HepG2 (cell line): ENCODE results near the gene CES2.

ENCODE experiments used
- CHD2 ChIP-seq: IDR thresholded peaks from 2 replicates; pipeline ENCODE4 v1.6.1; 2011; ENCODE audit warnings: low read depth, low read length, improper control_type of control experiment
- HNRNPLL ChIP-seq: fragments of 200-400 bp; formaldehyde crosslinking; IDR thresholded peaks from 2 replicates; pipeline ENCODE4 v1.6.1; 2017; ENCODE audit warnings: mild to moderate bottlenecking, low read depth, low read length; ENCODE audit not compliant: poor library complexity, severe bottlenecking
- HOXA9 ChIP-seq: sonication (generic); formaldehyde crosslinking; IDR thresholded peaks from 2 replicates; pipeline ENCODE4 v1.8.1; 2022; ENCODE audit warnings: missing genetic modification reagents, mild to moderate bottlenecking, moderate library complexity, borderline replicate concordance
- IRX3 ChIP-seq: sonication (generic); formaldehyde crosslinking; IDR thresholded peaks from 2 replicates; pipeline ENCODE4 v1.8.1; 2023; ENCODE audit warnings: mild to moderate bottlenecking, low read depth, missing genetic modification reagents, borderline replicate concordance
- JUNB ChIP-seq: sonication (generic); formaldehyde crosslinking; IDR thresholded peaks from 2 replicates; pipeline ENCODE4 v1.8.0; 2022; ENCODE audit warnings: missing genetic modification reagents, mild to moderate bottlenecking, borderline replicate concordance
- NFE2L2 ChIP-seq: fragments of 150-350 bp; IDR thresholded peaks from 2 replicates; pipeline ENCODE4 v1.6.1; 2014; ENCODE audit warnings: low read length
- POLR2AphosphoS5 ChIP-seq: IDR thresholded peaks from 2 replicates; pipeline ENCODE4 v1.6.1; 2012; ENCODE audit warnings: low read depth, low read length
- SP5 ChIP-seq: IDR thresholded peaks from 2 replicates; pipeline ENCODE4 v1.6.1; 2016; ENCODE audit warnings: low read depth, borderline replicate concordance
- TF ChIP-seq, protein P1 (sequence below): sonication (generic); formaldehyde crosslinking; IDR thresholded peaks from 2 replicates; pipeline ENCODE4 v1.5.1; 2020; ENCODE audit warnings: missing genetic modification reagents, mild to moderate bottlenecking, borderline replicate concordance
- TF ChIP-seq, protein P2 (sequence below): sonication (generic); formaldehyde crosslinking; IDR thresholded peaks from 2 replicates; pipeline ENCODE4 v1.4.0; 2020; ENCODE audit warnings: missing genetic modification reagents, borderline replicate concordance
- TF ChIP-seq, protein P3 (sequence below): IDR thresholded peaks from 2 replicates; pipeline ENCODE4 v1.6.1; 2012; ENCODE audit warnings: low read depth, low read length, improper control_type of control experiment
- TF ChIP-seq, protein P4 (sequence below): sonication (generic); formaldehyde crosslinking; IDR thresholded peaks from 2 replicates; pipeline ENCODE4 v1.5.0; 2020; ENCODE audit warnings: mild to moderate bottlenecking, missing genetic modification reagents, moderate library complexity
- TF ChIP-seq, protein P5 (sequence below): sonication (generic); formaldehyde crosslinking; IDR thresholded peaks from 2 replicates; pipeline ENCODE4 v1.4.0; 2020; ENCODE audit warnings: missing genetic modification reagents, borderline replicate concordance
- TF ChIP-seq, protein P6 (sequence below): fragments of 450-650 bp; IDR thresholded peaks from 2 replicates; pipeline ENCODE4 v1.6.1; 2017; ENCODE audit warnings: mild to moderate bottlenecking

DNA sequence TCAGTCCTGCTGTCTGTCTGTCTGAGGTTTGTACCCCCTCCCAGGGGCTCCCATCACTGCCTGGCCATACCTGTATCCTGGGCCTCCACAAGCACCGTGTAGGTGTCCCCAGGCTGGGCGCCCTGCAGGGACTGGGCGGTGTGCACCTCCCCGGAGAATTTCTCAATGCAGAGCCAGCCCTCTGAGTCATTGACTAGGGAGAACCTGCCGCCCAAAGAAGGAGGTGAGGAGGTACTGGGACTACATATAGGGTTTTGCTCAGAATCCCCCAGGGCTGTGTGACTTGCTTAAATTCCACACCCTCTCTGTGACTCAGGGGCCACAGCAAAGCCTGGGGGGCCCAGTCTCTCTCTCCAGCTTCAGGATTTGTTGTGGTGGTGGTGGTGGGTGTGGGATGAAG is 24.2 kb upstream of the CES2 start:
- no peak for TF ChIP-seq HNRNPLL
- TF ChIP-seq JUNB = no peak
- TF ChIP-seq NFE2L2 = no peak
- TF ChIP-seq, protein P1, sequence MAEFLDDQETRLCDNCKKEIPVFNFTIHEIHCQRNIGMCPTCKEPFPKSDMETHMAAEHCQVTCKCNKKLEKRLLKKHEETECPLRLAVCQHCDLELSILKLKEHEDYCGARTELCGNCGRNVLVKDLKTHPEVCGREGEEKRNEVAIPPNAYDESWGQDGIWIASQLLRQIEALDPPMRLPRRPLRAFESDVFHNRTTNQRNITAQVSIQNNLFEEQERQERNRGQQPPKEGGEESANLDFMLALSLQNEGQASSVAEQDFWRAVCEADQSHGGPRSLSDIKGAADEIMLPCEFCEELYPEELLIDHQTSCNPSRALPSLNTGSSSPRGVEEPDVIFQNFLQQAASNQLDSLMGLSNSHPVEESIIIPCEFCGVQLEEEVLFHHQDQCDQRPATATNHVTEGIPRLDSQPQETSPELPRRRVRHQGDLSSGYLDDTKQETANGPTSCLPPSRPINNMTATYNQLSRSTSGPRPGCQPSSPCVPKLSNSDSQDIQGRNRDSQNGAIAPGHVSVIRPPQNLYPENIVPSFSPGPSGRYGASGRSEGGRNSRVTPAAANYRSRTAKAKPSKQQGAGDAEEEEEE (CRISPR knock-in tag) = no peak
- TF ChIP-seq, protein P2, sequence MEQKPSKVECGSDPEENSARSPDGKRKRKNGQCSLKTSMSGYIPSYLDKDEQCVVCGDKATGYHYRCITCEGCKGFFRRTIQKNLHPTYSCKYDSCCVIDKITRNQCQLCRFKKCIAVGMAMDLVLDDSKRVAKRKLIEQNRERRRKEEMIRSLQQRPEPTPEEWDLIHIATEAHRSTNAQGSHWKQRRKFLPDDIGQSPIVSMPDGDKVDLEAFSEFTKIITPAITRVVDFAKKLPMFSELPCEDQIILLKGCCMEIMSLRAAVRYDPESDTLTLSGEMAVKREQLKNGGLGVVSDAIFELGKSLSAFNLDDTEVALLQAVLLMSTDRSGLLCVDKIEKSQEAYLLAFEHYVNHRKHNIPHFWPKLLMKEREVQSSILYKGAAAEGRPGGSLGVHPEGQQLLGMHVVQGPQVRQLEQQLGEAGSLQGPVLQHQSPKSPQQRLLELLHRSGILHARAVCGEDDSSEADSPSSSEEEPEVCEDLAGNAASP = no peak
- TF ChIP-seq, protein P3, sequence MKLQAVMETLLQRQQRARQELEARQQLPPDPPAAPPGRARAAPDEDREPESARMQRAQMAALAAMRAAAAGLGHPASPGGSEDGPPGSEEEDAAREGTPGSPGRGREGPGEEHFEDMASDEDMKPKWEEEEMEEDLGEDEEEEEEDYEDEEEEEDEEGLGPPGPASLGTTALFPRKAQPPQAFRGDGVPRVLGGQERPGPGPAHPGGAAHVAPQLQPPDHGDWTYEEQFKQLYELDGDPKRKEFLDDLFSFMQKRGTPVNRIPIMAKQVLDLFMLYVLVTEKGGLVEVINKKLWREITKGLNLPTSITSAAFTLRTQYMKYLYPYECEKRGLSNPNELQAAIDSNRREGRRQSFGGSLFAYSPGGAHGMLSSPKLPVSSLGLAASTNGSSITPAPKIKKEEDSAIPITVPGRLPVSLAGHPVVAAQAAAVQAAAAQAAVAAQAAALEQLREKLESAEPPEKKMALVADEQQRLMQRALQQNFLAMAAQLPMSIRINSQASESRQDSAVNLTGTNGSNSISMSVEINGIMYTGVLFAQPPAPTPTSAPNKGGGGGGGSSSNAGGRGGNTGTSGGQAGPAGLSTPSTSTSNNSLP = no peak
- no peak for TF ChIP-seq CHD2
- TF ChIP-seq, protein P4, sequence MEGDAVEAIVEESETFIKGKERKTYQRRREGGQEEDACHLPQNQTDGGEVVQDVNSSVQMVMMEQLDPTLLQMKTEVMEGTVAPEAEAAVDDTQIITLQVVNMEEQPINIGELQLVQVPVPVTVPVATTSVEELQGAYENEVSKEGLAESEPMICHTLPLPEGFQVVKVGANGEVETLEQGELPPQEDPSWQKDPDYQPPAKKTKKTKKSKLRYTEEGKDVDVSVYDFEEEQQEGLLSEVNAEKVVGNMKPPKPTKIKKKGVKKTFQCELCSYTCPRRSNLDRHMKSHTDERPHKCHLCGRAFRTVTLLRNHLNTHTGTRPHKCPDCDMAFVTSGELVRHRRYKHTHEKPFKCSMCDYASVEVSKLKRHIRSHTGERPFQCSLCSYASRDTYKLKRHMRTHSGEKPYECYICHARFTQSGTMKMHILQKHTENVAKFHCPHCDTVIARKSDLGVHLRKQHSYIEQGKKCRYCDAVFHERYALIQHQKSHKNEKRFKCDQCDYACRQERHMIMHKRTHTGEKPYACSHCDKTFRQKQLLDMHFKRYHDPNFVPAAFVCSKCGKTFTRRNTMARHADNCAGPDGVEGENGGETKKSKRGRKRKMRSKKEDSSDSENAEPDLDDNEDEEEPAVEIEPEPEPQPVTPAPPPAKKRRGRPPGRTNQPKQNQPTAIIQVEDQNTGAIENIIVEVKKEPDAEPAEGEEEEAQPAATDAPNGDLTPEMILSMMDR (CRISPR knock-in tag) = no peak
- TF ChIP-seq IRX3 (CRISPR knock-in tag) = no peak
- TF ChIP-seq POLR2AphosphoS5 = no peak
- TF ChIP-seq, protein P5, sequence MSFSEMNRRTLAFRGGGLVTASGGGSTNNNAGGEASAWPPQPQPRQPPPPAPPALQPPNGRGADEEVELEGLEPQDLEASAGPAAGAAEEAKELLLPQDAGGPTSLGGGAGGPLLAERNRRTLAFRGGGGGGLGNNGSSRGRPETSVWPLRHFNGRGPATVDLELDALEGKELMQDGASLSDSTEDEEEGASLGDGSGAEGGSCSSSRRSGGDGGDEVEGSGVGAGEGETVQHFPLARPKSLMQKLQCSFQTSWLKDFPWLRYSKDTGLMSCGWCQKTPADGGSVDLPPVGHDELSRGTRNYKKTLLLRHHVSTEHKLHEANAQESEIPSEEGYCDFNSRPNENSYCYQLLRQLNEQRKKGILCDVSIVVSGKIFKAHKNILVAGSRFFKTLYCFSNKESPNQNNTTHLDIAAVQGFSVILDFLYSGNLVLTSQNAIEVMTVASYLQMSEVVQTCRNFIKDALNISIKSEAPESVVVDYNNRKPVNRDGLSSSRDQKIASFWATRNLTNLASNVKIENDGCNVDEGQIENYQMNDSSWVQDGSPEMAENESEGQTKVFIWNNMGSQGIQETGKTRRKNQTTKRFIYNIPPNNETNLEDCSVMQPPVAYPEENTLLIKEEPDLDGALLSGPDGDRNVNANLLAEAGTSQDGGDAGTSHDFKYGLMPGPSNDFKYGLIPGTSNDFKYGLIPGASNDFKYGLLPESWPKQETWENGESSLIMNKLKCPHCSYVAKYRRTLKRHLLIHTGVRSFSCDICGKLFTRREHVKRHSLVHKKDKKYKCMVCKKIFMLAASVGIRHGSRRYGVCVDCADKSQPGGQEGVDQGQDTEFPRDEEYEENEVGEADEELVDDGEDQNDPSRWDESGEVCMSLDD (CRISPR knock-in tag) = no peak
- TF ChIP-seq, protein P6, sequence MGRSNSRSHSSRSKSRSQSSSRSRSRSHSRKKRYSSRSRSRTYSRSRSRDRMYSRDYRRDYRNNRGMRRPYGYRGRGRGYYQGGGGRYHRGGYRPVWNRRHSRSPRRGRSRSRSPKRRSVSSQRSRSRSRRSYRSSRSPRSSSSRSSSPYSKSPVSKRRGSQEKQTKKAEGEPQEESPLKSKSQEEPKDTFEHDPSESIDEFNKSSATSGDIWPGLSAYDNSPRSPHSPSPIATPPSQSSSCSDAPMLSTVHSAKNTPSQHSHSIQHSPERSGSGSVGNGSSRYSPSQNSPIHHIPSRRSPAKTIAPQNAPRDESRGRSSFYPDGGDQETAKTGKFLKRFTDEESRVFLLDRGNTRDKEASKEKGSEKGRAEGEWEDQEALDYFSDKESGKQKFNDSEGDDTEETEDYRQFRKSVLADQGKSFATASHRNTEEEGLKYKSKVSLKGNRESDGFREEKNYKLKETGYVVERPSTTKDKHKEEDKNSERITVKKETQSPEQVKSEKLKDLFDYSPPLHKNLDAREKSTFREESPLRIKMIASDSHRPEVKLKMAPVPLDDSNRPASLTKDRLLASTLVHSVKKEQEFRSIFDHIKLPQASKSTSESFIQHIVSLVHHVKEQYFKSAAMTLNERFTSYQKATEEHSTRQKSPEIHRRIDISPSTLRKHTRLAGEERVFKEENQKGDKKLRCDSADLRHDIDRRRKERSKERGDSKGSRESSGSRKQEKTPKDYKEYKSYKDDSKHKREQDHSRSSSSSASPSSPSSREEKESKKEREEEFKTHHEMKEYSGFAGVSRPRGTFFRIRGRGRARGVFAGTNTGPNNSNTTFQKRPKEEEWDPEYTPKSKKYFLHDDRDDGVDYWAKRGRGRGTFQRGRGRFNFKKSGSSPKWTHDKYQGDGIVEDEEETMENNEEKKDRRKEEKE = no peak
- no peak for TF ChIP-seq SP5 (CRISPR knock-in tag)
- TF ChIP-seq HOXA9 (CRISPR knock-in tag) = no peak
